Measurements from ENCODE around the gene CCDC88C.

CCDC88C gene

DNA sequence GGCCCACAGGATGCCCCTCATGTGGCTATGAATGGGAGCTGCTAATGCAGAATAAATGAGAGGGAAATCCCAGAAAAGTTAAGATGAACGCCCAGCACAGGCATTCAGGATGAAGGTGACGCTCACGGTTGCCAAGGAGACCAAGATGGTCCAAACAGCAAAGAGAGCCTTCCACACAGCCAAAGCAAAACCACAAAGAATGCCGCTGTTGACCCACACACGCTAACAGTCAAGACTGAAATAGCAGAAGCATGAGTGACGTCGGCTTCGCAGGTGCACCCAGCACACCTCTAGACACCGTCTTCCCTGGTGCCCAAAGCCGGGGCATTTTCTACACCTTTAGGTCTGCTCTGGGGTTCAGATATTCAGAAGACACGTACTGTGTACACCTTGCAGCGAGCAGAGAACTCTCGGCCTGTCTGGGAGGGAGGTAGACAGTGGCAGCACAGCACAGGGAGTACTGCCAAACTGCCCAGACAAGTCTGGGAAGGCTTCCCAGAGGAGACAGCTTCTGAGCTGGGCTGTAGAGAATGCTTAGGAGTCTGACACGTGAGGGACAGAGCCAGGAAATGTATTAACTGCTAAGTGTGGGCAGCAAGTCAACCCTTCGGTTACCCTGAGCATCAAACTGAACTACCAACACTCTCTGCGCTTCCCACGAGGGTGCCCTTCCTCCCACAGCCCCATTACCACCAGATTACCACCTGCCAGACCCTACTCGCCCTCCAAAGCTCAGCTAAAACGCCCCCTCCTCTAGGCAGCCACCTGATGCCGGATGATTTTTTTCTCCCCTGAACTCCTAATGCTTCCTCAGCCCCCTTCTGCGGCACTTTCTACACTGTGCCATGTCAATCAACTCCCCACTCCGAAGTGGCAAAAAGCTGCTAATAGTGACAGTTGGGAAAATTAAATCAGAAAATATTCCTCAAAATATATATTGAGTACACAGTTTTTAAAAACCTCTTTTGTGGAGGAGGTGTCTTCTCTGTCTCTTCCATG, 50.1 kb downstream of the CCDC88C start:
- DNase-seq (ENCODE audit: low read depth in 1 of 2, low spot score in 1 of 2), result no peak

DNA sequence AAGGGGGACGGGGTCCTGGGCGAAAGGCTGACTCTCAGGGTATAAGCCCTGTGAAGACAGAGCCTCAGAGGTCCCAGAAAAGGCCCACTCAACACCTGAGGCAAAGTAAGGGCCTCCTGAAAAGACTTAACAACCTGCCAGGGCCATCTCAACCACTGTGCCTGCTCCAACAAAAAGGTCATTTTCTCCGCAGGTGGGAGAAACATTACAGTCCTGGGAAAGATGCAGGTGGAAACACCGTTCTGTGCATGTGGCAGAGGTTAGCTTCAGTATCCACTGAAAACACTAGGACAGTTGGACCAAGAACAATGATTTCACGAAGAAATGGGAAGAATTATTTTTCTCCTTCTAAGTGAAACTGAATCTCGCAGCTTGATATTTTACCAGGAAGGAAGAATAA, 50.9 kb downstream of the CCDC88C start:
- no peak for DNase-seq (ENCODE audit: low read depth in 1 of 2, low spot score in 1 of 2)

DNA sequence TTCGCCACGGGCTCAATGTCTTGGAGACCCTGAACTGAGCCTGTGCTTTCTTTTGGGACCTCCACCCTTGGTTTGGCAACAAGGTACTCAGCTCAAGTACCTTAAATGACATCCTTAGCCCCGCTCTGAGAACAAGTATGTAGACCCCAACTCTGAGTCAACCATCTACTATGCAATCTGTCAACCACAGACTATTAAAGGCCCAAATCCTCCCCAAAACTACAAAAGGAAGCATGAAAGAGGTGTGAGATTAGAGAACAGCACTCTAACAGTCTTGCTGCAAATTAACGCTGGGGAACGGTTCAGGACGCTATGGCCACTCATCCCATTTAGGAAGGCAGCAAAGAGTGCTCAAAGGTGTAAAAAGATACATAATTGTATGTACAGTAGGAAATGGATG, 52.1 kb downstream of the CCDC88C start:
- no peak for DNase-seq (ENCODE audit: low read depth in 1 of 2, low spot score in 1 of 2)

DNA sequence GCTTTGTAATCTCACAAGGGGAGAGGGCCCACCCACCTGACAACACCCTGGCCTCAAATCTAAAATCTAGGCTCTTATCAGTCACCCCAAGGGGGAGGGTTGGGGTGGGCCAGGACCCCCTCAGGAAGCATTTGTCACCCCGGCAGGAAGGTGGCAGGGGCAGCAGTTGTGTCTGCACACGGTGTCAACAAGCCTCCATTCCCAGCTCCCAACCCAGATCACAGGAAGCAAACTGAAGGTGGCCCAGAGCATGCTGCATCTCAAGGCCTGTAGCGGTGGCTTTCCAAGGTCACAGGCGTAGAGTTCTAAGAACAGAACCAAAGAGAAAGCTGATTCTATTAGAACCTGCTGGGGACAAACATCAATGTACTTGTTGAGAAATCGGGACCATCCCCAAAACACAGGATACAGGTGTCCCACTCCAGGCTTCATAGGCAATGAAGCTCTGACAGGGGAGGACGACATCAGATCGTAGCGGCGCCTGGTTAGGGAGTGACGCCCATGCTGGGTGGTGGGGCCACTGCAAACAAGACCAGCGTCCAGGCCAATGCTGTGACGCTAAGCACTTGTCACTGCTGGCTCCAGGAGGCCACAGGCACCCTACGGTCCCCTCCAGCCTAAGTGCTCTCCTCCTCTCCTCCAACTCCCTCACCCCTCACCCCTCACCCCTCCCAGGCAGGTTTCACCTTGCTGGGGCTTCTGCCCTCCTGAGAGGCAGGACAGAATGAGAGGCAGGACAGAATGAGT, 52.9 kb downstream of the CCDC88C start:
- DNase-seq (ENCODE audit: low read depth in 1 of 2, low spot score in 1 of 2), result no peak

DNA sequence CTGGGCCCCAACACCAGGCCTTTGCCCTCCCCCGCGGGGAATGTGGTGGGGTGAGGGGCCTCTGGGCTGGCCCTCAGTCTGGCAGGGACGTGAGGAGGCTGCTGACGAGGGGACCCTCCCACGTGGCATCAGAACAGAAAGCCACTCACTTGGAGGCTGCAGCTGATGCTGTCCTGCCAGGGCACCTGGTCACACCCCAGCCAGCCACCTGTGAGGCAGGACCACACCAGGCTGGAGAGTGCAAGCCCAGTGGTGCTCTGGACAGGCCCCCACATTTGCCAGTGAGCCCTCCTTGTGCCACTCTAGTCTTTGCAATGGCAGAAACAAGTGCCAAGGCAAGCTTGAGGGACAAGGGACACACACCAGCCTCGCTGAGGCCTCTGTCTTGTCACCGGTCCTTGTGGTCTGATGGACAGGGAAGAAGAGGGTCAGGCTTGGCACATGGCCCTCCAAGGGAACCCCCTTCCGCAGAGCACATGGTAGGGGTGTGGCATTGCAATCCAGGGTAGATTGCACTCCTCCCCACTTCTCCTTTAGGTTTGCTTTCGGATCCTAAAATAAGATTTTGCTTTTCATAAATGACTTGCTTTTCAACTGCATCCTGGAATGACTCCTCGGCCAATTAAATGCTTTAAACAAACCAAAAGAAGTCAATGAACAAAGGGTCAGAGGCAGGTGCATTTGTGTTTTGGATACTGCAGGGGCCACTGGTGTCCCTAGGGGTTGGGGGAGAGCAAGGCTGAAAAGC, 53.7 kb downstream of the CCDC88C start:
- no peak for DNase-seq (ENCODE audit: low read depth in 1 of 2, low spot score in 1 of 2)

DNA sequence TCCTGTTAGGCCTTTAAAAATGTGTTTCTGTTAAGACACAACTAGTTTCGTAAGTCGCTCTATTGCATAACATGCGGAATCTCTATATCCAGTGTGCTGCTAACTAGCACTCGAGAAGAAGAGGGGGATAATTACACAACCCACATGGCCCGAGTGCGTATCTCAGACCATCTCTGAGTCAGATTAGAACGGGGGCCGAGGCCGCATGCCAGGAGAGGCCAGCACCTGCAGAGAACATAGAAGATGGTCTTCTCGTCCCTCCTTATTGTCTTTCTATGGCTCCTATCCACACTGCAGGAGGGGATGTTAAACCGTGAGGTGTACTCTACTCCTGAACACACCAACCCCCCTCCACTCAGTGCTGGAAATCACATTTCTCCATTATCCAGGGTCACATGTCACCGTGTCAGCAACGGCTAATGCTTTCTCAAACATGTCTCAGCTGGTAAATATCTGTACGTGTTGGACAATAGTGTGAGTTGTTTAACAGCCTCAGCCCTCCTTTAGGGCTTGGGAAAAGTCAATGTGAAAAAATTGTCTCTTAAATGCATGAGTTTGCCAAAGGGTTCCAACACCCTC, 56.3 kb downstream of the CCDC88C start:
- DNase-seq (ENCODE audit: low read depth in 1 of 2, low spot score in 1 of 2), result no peak

DNA sequence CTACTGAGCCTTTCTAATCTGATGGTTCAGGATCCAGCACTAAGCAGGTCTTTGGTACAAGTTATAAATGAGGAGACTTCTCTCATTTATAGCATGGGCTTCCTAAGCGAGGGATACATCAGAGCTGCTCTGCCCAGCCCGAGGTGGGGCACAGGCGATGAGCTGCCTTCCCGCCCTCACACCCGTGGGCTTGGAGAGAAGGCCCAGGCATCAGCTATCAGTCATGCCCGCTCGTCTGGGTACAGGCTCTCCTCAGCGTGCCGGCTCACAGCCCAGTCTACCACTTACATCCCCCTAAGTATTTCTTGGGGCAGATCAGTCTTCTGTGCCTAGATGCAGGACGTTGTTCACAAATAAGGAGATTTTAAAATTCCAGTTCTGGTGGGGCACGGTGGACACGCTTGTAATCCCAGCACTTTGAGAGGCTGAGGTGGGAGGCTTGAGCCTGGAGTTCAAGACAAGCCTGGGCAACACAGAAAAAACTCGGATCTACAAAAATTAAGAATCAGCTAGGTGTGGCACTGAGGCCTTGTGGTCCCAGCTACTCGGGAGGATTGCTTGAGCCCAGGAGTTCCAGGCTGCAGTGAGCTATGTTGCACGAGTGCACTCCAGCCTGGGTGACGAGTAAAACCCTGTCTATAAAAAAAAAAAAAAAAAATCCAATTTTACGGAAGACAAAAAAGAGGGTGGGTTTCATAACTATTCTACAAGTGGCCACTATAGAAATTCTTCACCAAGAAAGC, 57.0 kb downstream of the CCDC88C start:
- no peak for DNase-seq (ENCODE audit: low read depth in 1 of 2, low spot score in 1 of 2)

DNA sequence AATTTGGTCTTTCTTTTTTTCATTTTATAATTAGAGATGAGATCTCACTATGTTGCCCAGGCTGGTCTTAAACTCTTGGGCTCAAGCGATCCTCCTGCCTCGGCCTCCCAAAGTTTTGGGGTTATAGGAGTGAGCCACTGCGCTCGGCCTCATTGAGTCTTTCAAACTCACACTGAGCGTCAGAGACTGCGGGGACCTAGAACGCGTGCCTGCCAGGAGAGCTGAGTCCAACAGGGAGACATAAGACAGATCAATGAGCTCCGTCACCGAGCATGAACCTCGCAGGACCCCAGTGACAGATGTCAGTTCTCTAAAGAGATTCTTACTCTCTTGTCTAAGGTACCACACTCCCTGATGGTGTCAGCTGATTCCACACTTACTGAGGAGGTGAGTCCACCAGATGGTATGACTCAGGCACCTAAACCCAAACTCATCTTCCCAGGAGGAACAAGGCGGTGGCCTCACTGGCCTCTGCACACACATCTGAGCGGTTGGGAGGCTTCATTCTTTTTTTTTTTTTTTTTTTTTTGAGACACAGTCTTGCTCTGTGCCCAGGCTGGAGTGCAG, 58.9 kb downstream of the CCDC88C start:
- DNase-seq (ENCODE audit: low read depth in 1 of 2, low spot score in 1 of 2), result no peak

DNA sequence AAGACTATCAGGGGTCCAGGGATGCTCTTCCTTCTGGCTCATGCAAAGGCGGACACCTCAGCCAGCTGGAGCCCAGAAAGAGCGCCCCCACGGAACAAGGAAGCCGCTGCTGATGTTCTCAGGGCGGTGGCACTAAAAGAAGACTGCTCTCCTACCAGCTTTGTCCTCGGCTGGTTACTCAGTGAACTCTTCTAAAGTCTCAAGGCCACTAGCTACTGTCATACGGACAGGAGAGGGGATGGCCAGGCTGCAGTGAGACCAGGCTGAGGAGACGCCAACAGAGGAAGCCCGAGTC, 59.6 kb downstream of the CCDC88C start:
- no peak for DNase-seq (ENCODE audit: low read depth in 1 of 2, low spot score in 1 of 2)

DNA sequence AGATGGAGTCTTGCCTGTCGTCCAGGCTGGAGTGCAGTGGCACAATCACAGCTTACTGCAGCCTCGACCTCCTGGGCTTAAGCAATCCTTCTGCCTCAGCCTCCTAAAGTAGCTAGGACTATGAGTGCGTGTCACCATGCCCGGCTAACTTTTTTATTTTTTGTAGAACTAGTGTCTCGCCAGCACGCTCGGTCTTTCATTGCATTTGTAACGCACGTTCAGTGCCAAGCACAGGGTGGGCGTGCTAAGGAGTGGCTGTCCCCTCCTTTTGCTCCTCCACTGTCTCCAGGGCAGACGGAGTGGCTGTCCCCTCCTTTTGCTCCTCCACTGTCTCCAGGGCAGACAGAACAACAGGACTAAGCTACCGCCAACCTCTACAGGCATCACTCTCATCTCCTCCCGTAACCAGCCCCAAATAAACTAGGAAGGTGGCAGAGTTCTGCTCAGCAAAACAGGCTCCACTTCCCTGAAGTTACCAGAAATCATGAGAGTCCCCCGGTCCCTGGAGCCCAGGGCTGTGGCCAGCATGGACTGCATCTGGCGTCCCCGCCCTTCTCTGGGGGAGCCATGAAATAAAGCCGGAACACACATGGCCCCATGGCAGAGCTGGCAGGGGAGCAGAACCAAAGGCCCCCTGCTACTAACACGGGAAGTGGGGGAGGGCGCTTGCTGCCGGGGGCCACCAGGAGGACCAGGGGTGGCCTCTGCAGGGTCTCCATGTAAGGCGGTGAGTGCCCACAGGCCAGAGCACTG, 60.2 kb downstream of the CCDC88C start:
- no peak for DNase-seq (ENCODE audit: low read depth in 1 of 2, low spot score in 1 of 2)

DNA sequence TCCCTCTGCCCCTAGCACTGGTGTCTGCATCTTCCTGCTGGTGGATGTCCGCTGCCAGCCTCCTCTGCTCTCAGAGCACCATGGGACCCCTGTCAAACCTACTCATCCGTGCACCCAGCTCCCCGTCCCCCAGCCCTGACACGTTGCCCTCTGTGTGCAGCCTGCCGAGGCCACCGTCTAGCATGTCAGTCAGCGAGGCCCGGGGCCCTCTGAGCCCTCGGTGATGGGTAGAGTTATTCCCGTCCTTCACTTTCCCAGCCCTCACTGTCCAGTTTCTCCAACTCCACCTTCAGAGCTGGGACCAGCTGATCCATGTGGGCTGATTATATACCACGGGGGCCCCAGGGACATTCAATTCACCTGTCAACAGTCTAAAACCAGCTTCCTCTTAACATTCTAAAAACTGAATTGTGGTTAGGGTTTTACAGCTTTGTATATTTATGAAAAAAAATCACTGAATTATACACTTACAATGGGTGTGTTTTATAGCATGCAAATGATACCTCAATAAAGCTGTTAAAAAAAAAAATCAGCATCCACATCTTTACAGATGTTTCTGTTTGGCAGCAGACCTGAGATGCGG, 61.3 kb downstream of the CCDC88C start:
- DNase-seq (ENCODE audit: low read depth in 1 of 2, low spot score in 1 of 2), result no peak

DNA sequence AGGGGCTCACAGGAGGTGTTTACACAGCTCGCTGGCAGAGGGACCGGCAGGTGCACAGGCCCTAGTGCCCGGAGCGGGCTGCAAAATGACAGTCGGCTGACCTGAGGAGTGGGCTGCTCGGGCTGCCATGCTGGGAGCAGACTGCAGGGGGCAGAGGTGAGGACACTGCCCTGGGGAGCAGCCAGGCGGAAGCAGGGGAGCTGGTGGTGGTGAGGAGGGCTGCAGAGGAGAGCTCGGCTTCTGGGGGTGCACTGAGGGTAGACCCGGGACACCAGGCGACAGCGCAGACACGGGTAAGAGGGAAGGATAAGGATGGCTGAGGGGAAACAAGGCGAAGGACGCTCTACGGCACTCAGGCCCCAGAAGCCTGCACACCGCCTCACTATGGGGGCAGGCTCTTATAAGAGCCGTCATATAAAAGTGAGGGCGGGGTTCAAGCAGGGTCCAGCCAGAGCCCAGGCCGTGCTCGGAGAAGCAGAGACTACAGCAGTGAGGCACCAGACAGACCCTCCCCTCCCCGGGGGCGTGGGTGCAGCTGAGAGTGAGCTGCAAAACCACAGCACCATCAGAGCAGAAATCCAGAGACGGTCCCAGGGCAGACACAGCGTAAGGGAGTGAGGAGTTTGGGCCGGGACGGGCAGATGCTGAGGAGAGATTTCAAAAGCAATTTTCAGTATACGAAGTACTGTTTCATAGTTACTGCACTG, 62.5 kb downstream of the CCDC88C start:
- DNase-seq (ENCODE audit: low read depth in 1 of 2, low spot score in 1 of 2), result no peak

DNA sequence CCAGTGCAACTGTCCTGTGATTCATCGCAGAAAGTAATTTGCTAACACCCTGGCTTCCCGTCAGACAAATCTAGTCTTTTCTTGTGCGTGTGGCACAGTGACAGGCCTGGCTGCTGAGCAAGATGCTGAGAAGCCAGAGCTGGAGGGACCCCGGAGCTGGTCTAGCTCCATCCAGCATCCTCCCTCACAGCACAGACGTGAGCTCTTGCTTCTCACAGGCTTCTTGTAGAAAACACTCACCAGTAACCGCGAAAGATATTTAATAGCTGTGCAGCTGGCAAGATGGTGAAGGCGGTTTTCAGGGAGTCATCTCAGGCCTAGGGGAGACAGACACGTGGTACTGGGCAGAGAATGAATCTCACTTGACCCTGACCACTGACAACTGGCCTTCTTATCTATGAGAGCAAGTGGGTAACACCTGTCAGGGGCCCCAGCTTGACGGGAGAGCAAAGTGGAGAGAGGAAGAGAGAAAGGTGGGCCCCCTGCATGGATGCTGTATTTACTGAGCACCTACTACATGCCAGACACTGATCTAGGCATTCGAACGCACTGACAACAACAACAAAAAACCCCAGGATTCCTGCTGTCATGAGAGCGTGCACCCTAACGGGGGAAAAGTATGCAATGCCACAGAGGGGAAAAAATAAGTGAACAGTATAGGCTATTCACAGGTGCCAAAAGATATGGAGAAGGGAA, 63.3 kb downstream of the CCDC88C start:
- no peak for DNase-seq (ENCODE audit: low read depth in 1 of 2, low spot score in 1 of 2)

DNA sequence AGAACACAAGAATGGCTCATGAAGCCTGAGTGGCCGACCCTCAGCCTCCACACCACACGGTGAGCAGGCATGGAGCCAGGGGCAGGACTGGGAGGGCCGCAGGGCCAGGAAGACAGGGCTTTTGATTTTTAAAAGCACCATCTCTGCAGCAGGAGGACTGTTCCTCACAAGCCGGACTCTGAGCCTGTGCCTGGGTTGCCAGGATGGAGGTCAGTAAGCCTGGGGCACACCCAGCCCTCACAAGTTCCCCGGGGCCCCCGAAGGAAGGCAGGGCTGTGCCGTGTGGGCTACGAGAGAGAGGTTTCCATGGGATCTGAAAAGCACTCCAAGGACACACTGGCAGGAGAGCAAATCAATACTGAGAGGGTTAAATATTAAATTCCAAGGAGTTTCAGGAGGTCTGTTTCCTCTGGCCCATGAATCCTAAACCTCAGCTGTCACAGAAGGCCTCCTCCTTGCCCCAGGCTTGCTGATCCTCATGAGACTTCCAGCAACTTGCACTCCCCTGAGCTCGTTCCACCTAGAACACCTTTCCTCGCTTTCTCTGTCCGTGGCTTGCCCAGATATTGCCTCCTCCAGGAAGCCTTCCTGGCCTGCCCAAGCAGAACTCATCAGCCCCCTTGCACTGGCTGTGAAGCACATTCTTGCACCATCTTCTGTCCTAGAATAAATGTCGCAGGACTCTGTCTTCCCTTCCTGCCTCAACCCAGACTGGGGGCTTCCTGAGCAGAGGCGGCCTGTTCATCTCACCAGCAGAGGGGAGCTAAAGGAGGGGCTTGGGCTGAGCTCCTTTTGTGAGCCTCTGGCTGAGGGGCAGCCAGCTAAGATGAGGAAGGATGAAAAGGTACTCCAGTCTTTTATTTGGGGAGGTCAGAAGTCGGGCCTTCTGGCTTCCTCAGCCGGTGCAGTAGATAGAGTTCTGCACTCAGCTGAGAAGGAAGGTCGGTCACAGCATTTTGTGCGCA, 64.6 kb downstream of the CCDC88C start:
- no peak for DNase-seq (ENCODE audit: low read depth in 1 of 2, low spot score in 1 of 2)

DNA sequence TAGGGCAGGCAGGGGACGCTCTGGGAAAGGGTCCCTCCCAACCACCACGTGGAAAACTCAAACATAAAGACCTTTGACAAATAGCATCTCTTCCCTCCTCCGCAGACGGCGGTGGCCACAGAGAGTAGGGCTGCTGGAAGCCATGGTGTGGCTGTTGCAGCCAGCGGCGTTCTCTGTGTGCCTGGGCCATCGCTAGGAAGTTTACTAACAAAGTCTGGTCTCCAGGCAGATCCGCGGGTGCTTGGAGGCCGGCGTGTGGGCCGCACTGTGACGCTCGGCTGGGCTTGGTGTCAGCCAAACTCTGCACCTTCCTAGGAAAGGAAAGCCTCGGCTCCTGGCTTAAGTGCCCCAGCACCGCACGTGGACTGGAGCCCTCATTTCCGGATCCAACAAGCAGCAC, 65.6 kb downstream of the CCDC88C start:
- no peak for DNase-seq (ENCODE audit: low read depth in 1 of 2, low spot score in 1 of 2)

DNA sequence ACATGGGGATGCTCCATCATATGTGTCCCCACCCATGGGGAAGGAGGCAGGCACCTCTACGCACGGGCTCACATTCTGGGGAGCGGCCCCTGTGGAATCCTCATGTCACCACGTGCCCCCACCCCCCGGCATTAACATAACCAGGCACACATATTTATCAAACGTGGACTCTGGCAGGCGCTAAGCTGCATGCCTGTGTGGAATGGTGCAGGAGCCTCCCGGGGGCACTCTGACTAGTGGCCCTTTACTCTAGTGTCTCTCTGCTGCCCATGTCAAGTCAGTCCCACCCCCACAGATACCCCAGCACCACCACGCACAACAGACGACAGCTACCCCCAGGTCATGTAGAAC, 66.1 kb downstream of the CCDC88C start:
- no peak for DNase-seq (ENCODE audit: low read depth in 1 of 2, low spot score in 1 of 2)
